ENCODE data around the gene BATF.
"Not testable (repeated sequence)": the region's sequence is repeated elsewhere in the genome, so short reads cannot be mapped to it uniquely, and the experiment has no call there.

BATF gene, protein sequence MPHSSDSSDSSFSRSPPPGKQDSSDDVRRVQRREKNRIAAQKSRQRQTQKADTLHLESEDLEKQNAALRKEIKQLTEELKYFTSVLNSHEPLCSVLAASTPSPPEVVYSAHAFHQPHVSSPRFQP

GRCh38 chr14:75522224-75522982 is at the start of gene BATF:
Gene BATF, plus strand, starts transcription at chr14:75522469. Its CDS starts 214 bp downstream, at chr14:75522683.
- DNase-seq (ENCODE audit: low spot score) = no peak

DNA sequence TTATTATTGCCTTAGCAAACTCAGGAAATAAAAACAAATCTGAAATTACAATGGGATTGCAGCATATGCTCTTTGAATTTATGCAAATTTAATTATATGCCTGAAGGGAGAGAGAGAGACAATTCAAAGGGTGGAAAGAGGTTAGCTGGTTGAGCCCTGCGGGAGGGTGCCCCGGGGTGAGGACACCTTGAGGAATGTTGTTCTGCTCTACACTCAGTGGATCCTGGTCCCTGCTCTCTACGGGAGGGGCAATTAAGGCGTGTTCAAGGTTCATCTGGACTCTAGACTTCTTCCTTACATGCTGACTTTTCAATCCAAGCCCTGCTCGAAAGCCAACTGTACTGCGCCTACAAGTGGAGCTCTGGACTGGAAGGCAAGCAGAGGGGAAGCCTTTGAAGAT is 48.1 kb upstream of the BATF start:
- not testable (repeated sequence) for DNase-seq (ENCODE audit: low spot score)

- DNase-seq (ENCODE audit: low spot score) = no peak
Measured at GRCh38 chr14:75476274-75476995, 45.8 kb upstream of the BATF start.

- DNase-seq (ENCODE audit: low spot score) = no peak
Measured at GRCh38 chr14:75477881-75478280, 44.4 kb upstream of the BATF start.

GRCh38 chr14:75479770-75480600 is 42.3 kb upstream of the BATF start:
- DNase-seq (ENCODE audit: low spot score) = no peak

- no peak for DNase-seq (ENCODE audit: low spot score)
Measured at GRCh38 chr14:75482366-75482765, 39.9 kb upstream of the BATF start.

DNA sequence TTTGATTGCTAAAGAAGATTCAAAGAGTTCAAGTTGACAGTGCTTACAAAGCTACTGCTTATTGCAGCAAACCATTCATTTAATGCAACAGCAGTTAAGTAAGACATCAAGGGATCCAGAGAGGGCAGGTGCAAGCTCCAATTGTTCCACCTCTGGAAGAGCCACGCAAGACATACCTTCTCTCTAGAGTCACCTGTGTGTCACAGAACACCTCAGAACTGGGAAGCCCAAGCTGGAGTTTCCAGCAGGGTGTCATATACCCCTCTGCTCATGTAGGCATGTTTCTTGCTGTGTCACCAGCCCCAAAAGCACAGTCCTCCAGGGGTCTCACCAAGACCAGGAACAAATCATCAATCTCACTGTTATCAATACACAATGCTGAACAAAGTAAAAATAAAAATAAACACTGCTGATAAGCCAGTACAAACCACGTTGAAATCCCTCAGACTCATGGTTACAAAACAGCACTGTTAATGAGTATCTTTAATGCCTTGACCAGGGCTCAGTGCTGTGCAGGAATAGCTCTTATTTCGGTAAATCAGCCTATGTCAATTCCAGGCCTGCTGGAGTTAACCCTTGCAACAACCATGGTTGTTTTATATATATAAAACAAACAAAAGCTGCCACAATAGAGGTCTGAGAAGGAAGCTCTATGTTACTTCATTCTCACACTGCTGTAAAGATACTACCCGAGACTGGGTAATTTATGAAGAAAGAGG is 37.4 kb upstream of the BATF start:
- DNase-seq (ENCODE audit: low spot score) = no peak

DNA sequence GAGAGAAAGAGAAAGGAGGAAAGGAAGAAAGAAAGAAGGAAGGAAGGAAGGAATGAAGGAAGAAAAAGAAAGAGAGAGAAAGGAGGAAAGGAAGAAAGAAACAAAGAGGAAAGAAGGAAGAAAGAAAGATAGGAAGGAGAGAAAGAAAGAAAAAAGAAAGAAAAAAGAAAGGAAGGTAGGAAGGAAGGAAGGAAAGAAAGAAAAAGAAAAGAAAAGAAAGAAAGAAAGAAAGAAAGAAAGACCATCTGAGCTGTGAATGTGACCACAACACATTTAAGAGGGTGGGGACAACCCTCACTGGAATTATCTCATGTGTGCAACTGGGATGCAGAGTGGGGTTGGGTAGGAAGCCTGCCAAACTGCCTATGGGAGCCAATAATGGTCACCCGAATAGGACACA is 36.0 kb upstream of the BATF start:
- DNase-seq (ENCODE audit: low spot score) = no peak

DNA sequence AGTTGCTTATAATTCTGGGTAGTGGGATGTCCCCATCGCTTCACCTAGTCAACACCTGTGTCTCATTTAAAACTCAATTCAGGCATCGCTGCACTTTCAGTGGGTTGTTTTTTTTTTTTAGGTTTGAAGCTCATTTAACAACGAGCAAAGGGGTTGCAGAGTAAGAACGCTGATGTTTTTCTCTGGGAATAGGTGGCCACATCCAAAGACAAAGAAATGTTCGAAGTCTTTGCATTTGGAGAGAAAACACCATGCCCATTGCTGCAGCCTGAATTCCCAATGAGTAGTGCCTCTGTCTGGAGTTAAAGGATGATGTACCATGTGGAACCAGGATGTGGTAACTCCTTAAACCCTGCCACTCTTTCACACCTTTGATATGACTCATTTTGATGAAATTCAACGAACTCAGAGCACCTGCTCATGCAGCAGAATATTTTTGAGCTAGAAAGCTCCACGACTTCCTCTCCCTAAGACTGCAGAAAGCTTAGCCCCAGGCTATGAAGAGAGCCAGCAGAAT is 35.1 kb upstream of the BATF start:
- peak; percentile 34 for DNase-seq (ENCODE audit: low spot score)

- DNase-seq (ENCODE audit: low spot score) = no peak
Measured at GRCh38 chr14:75489480-75489837, 32.8 kb upstream of the BATF start.

DNA sequence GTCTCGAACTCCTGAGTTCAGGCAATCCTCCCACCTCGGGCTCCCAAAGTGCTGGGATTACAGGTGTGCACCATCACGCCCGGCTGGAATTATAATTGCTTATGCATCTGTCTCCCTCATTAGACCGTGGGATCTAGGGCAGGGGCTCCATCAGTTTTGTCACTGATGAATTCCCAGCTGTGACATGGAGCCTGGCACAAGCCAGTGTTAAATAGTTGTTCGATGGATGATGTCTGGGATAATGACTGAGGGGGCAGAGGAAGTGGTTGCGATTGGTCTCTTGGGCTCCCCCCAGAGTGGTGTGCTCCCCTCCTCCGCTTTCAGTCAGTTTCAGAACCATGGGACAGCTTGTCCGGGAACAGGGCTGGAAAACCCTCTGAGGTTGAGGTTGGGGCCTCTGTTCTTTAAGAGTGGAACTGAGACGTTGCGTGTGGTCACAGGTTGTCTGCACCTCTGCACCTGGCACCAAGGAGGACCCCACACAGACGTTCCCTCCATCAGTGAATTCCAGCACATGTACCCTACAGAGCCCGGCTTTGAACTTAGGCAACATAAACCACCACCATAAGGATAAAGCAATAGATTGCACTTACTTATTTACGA is 30.8 kb upstream of the BATF start:
- DNase-seq (ENCODE audit: low spot score) = no peak

DNA sequence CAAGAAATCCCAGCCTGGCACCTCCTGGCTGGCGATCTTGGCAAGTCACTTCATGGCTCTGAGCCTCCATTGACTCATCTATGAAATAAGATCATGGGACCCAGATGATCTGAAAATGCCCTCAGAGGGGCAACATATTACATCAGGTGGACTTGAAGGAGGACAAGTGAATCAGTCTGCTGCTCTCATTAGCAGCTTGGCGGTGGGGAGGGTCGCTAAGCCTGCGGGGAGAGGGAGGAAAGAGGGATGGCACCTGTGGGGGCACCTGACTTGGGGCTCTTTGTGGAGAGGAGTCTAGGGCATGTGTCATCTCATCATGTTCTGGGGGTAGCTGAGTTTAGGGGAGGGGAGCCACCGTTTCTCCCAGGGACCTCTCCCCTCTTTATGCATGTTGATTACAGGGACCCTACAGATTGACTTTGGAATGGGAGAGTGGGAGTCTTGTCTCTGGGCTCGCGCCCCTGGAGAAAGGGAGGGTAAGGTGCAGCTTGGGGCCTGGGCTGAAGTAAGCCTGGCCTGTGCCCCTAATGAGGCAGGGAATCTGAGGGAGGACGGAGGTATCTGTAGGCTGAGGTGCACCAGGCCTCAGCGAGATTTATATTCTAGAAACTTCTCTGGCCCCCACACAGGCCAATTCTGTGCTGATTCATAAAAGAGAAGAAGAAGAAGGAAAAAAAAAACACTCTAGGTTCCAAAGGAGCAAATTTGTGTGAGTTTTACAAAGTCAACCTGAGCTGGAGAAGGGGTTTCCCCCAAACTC is 29.3 kb upstream of the BATF start:
- no peak for DNase-seq (ENCODE audit: low spot score)

DNA sequence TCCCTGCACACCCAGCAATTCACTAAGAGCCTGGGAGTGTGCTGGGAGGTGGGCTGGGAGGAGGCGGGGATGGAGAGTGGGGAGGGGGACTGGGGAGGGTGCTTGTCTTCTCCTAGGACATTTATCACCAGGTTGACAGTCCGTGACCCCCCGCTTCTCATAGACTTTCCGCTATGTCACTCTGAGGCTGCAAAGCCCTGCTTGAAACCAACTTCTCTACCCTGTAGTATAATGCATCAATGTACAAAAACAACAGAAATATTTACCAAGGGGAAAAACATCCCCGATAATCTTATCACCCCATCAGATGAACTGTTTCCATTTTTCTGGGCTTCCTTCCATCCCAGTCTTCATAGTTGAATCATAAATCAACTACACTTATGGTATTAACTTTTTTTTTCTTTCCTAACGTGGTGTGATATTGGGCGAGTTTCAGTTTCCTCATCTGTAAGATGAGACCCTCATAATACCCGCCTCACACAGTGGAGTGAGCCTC is 28.6 kb upstream of the BATF start:
- no peak for DNase-seq (ENCODE audit: low spot score)

- no peak for DNase-seq (ENCODE audit: low spot score)
Measured at GRCh38 chr14:75494896-75495295, 27.4 kb upstream of the BATF start.

GRCh38 chr14:75495399-75495798 is 26.9 kb upstream of the BATF start:
- DNase-seq (ENCODE audit: low spot score) = no peak

DNA sequence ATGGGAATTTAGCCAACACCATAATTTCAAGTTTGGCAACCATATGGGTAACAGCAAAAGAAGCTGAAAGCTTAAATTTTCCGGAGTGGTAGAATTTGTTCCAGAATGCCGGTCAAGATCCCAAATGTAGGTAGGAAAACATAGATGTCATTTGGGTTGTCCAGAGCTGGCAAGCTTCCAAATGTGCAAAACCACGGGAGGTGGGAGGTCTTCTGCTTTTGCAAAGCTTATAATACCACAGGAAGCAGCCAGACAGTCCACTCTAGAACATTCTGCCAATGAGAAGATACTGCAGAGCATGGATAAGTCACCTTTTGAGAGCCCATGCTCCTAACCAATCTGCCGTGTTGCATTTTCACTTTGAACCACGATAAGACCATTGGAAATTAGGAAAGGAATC is 26.4 kb upstream of the BATF start:
- no peak for DNase-seq (ENCODE audit: low spot score)

DNA sequence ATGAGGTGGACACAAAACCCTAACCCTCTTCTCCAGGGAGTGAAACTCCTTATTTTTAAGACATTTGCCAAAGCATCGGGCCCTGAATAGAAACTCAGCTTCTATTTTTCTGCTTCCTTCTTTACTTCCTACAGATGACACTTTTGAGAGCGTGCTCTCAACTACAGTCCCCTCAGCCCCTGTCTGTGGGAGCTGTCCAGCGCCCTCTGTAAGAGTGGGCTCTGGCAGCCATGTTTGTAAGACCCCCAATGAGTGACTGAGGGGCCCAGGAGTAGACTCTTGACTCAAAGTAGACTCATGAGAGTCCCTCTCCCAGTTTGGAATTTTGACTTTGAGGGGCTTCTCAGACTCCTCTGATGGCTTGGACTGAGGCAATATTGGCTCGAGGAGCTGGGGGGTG is 25.5 kb upstream of the BATF start:
- no peak for DNase-seq (ENCODE audit: low spot score)

GRCh38 chr14:75497191-75497590 is 25.1 kb upstream of the BATF start:
- DNase-seq (ENCODE audit: low spot score) = no peak

DNA sequence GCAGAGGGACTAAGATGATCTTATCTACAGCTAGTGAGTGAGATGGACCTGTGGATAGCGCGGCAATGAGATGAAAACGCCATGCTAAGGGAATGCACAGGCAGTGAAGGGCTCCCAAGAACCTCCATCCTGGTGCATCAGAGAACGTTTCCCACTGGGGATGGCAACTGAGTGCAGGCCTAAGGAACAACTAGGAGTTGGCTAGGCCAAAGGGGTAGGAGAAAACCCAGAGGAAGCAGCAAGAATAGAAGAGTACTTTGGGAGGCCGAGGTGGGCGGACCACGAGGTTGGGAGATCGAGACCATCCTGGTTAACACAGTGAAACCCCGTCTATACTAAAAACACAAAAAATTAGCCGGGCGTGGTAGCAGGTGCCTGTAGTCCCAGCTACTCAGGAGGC is 24.6 kb upstream of the BATF start:
- no peak for DNase-seq (ENCODE audit: low spot score)
